NCI-H128 (cell line): ENCODE results near the gene FBXL12.
"Not testable (repeated sequence)": the region's sequence is repeated elsewhere in the genome, so short reads cannot be mapped to it uniquely, and the experiment has no call there.

Source experiments
- DNase-seq: peaks from one replicate; lab custom pipeline; 2025; ENCODE audit not compliant: unreplicated experiment; lab: John Stamatoyannopoulos, UW

Gene FBXL12

GRCh38 chr19:9818734-9819595 is at the start of gene FBXL12:
TSS of gene FBXL12 (minus strand) at chr19:9819079. CDS start at chr19:9818813, 266 bp downstream.
- DNase-seq = peak; percentile 100

- no peak for DNase-seq
Measured at GRCh38 chr19:9865732-9866501, 47.0 kb upstream of the FBXL12 start.

GRCh38 chr19:9863759-9864158 is 44.9 kb upstream of the FBXL12 start:
- no peak for DNase-seq

- no peak for DNase-seq
Measured at GRCh38 chr19:9862938-9863337, 44.1 kb upstream of the FBXL12 start.

- no peak for DNase-seq
Measured at GRCh38 chr19:9861503-9861902, 42.6 kb upstream of the FBXL12 start.

- DNase-seq = no peak
Measured at GRCh38 chr19:9860407-9860806, 41.5 kb upstream of the FBXL12 start.

- no peak for DNase-seq
Measured at GRCh38 chr19:9858766-9859165, 39.9 kb upstream of the FBXL12 start.

- DNase-seq = no peak
Measured at GRCh38 chr19:9857920-9858746, 39.3 kb upstream of the FBXL12 start.

GRCh38 chr19:9857076-9857721 is 38.3 kb upstream of the FBXL12 start:
- no peak for DNase-seq

- no peak for DNase-seq
Measured at GRCh38 chr19:9856609-9857008, 37.7 kb upstream of the FBXL12 start.

- no peak for DNase-seq
Measured at GRCh38 chr19:9854282-9854846, 35.5 kb upstream of the FBXL12 start.

- DNase-seq = no peak
Measured at GRCh38 chr19:9850235-9850959, 31.5 kb upstream of the FBXL12 start.

- DNase-seq = no peak
Measured at GRCh38 chr19:9849791-9850190, 30.9 kb upstream of the FBXL12 start.

GRCh38 chr19:9848762-9849161 is 29.9 kb upstream of the FBXL12 start:
- no peak for DNase-seq

- DNase-seq = no peak
Measured at GRCh38 chr19:9848060-9848459, 29.2 kb upstream of the FBXL12 start.

GRCh38 chr19:9847087-9847671 is 28.3 kb upstream of the FBXL12 start:
- no peak for DNase-seq

- not testable (repeated sequence) for DNase-seq
Measured at GRCh38 chr19:9843626-9844273, 24.9 kb upstream of the FBXL12 start.

- DNase-seq = no peak
Measured at GRCh38 chr19:9842834-9843625, 24.2 kb upstream of the FBXL12 start.
